ENCODE measurements around the gene ALPK1. TPM values are rescaled to one million over a fixed set of nuclear protein-coding genes. Genes with fewer than 3 reads are reported as not detected.

The ALPK1 gene
- 27.7 TPM for total RNA-seq (2013)
- polyA plus RNA-seq (10 to 100 TPM in 1 of 3 donors, 1 to 10 TPM in 2; 5.3 to 14.2 (median 8.1) TPM), polyA minus RNA-seq (15.2 and 16.2 TPM in 2 replicates), total RNA-seq (3.6 to 39.9 (median 29.1) reads per million in 11 experiments)

DNA sequence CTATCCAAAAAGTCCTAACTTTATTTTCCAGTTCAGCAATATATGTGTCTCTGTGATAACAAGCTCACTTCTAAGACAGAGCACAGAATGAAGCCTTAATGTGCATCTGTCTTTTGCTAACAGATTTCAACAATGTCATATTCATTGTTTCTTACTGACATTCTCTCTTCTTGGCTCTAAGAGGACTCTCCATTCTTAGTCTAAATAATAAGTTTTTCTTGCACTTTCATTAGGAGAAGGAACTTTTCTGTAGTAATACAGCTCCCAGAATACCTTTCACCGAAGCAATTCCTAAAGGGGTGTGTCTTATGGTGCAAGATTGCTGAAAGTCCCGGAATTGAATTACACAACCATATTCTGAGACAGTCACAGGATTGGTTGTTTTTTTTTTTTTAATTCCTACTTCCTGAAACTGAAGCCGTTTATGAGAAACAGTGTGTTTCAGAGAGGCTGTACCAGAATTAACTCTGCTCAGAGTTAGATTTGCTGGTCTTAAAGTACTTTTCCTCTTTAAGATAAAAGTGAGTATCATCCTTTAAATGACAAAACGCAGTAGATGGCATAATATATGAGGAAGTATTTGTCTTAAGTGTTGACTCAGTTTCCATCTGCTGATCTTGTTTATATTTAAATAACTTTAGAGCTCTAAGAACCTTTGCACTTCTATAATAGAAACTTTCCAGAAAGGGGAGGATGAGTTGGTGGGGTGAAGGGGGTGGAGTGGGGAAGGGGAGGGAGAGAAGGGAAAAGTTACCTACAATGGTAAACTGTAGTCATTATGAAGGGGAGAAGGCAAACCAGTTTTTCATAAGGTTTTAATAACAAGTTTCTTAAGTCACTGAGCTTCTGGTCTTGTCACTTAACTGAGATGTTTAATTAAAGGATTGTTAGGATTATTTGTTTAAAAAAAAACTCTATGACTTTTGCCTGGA is at the start of gene ALPK1:
TSS of gene ALPK1 (plus strand) at position 421 of the 932 bp plus-strand sequence.
- Histone ChIP-seq H3K27ac (ENCODE audit: low read depth in 1 of 2, low read length in 2 of 2) (peak within 1 kb of the TSS; percentile 63 to 90), H3K4me2 (replicated peaks; ENCODE audit: extremely low read depth, low read length, poor library complexity, severe bottlenecking) (peak within 1 kb of the TSS; percentile 76), H4K20me1 (ENCODE audit: insufficient read depth, low read length) (no peaks in the 10 kb centered on the region), H2AFZ (ENCODE audit: insufficient read depth, low read depth, low read length, poor library complexity, severe bottlenecking) (peak within 1 kb of the TSS; percentile 68), H3K27me3 (ENCODE audit: control insufficient read depth in 2 of 2, insufficient read depth in 2 of 2, low read length in 2 of 2) (no peaks in the 10 kb centered on the region), H3K4me3 (replicated peaks in 1 of 3; ENCODE audit: low read depth in 2 of 3, low read length in 3 of 3) (peak within 1 kb of the TSS; percentile 42 to 87 (median 78)), H3K79me2 (ENCODE audit: insufficient read depth, low read length) (peaks cover 46% of the 10 kb centered on the region), H3K36me3 (replicated peaks in 1 of 2; ENCODE audit: control insufficient read depth in 1 of 2, insufficient read depth in 2 of 2, low read length in 2 of 2) (peaks cover 0 to 6% of the 10 kb centered on the region in 2 donors), H3K4me1 (ENCODE audit: control insufficient read depth in 1 of 2, insufficient read depth in 2 of 2, low read length in 2 of 2) (peaks cover 22 to 45% of the 10 kb centered on the region in 2 donors), H3K9me3 (replicated peaks in 1 of 2; ENCODE audit: control insufficient read depth in 1 of 2, insufficient read depth in 1 of 2, low read length in 2 of 2) (no peaks in the 10 kb centered on the region), H3K9ac (ENCODE audit: insufficient read depth, low read length, poor library complexity, severe bottlenecking) (peak within 1 kb of the TSS; percentile 63)
- H3K36me3 Mint-ChIP-seq: no peaks in the 10 kb centered on the region
- intact Hi-C loops (cut with micrococcal nuclease): no loop called here
- peak within 1 kb of the TSS; percentile 89 to 97 (median 94) for H3K27ac Mint-ChIP-seq
- TF ChIP-seq, protein P1, sequence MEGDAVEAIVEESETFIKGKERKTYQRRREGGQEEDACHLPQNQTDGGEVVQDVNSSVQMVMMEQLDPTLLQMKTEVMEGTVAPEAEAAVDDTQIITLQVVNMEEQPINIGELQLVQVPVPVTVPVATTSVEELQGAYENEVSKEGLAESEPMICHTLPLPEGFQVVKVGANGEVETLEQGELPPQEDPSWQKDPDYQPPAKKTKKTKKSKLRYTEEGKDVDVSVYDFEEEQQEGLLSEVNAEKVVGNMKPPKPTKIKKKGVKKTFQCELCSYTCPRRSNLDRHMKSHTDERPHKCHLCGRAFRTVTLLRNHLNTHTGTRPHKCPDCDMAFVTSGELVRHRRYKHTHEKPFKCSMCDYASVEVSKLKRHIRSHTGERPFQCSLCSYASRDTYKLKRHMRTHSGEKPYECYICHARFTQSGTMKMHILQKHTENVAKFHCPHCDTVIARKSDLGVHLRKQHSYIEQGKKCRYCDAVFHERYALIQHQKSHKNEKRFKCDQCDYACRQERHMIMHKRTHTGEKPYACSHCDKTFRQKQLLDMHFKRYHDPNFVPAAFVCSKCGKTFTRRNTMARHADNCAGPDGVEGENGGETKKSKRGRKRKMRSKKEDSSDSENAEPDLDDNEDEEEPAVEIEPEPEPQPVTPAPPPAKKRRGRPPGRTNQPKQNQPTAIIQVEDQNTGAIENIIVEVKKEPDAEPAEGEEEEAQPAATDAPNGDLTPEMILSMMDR (IDR thresholded peaks at IDR 0.05): no peak
- peaks cover 0 to 1% (median 0%) of the 10 kb centered on the region in 3 donors for H3K27me3 Mint-ChIP-seq (ENCODE audit: low read depth in 3 of 3)
- peak within 1 kb of the TSS; percentile 75 to 92 for H3K4me3 Mint-ChIP-seq
- WGBS (ENCODE audit: insufficient coverage): no CpG with 5 or more reads among the region's 4 CpGs
- no peaks in the 10 kb centered on the region for H3K9me3 Mint-ChIP-seq
- peak; percentile 83 to 93 (median 92) for DNase-seq
- peaks cover 30% of the 10 kb centered on the region for H3K4me1 Mint-ChIP-seq

DNA sequence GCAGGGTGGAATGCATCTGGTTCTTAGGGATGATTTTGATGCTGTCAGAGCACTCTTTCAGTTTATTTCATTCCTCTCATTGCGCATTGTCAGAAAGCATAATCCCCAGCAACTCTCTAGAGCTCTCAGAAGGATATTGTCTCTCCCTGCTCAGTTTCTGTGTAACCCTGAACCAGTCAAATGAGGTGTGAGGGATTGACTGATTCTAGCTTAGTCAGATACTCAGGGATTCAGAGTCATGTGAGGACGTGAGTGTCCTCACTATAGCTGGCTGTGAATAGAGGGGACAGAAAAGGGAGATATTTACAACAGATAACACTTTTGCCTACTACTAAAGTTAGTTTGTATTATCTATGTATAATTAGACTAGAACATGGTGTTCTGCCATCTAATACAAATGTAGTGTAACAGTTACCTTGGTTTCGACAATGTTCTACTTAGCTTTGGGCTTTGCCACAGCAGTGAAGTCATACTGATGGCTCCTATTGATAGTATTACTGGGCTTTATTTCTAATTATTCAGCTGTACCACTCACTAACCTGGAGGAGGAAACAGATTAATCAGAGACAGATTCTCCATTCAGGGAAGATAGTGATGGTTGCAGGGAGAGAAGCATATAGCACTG is 46.0 kb upstream of the ALPK1 start:
- Histone ChIP-seq H3K27me3 (ENCODE audit: control insufficient read depth in 2 of 2, insufficient read depth in 2 of 2, low read length in 2 of 2) (no peaks in the 10 kb centered on the region), H3K9ac (ENCODE audit: insufficient read depth, low read length, poor library complexity, severe bottlenecking) (no peak overlapping the region), H3K79me2 (ENCODE audit: insufficient read depth, low read length) (no peaks in the 10 kb centered on the region), H3K4me2 (replicated peaks; ENCODE audit: extremely low read depth, low read length, poor library complexity, severe bottlenecking) (no peak overlapping the region), H4K20me1 (ENCODE audit: insufficient read depth, low read length) (no peaks in the 10 kb centered on the region), H3K27ac (ENCODE audit: low read depth in 1 of 2, low read length in 2 of 2) (no peak overlapping the region), H3K4me3 (replicated peaks in 1 of 3; ENCODE audit: low read depth in 2 of 3, low read length in 3 of 3) (no peak overlapping the region), H3K4me1 (ENCODE audit: control insufficient read depth in 1 of 2, insufficient read depth in 2 of 2, low read length in 2 of 2) (peaks cover 5 to 6% of the 10 kb centered on the region in 2 donors), H3K36me3 (replicated peaks in 1 of 2; ENCODE audit: control insufficient read depth in 1 of 2, insufficient read depth in 2 of 2, low read length in 2 of 2) (peaks cover 0 to 7% of the 10 kb centered on the region in 2 donors), H2AFZ (ENCODE audit: insufficient read depth, low read depth, low read length, poor library complexity, severe bottlenecking) (no peak overlapping the region), H3K9me3 (replicated peaks in 1 of 2; ENCODE audit: control insufficient read depth in 1 of 2, insufficient read depth in 1 of 2, low read length in 2 of 2) (no peaks in the 10 kb centered on the region)
- TF ChIP-seq, protein P1 (IDR thresholded peaks at IDR 0.05): no peak
- DNase-seq: no peak
- Mint-ChIP-seq H3K4me3 (no peak overlapping the region), H3K9me3 (no peaks in the 10 kb centered on the region), H3K27me3 (ENCODE audit: low read depth in 3 of 3) (peaks cover 0 to 1% (median 0%) of the 10 kb centered on the region in 3 donors), H3K4me1 (peaks cover 13% of the 10 kb centered on the region), H3K27ac (no peak overlapping the region), H3K36me3 (peaks cover 7 to 11% of the 10 kb centered on the region in 2 donors)
- no CpG with 5 or more reads among the region's 3 CpGs for whole genome bisulfite sequencing (ENCODE audit: insufficient coverage)
- intact Hi-C loops (cut with micrococcal nuclease): no loop called here

Measured in CD14-positive monocyte (primary cell).